CD1c-positive myeloid dendritic cell (primary cell): ENCODE measurements around the gene GPNMB.

Experiments used
- DNase-seq: peaks from one replicate; pipeline ENCODE4 v3.0.0-alpha.2; 2016; ENCODE audit errors: extremely low spot score

GPNMB gene

DNA sequence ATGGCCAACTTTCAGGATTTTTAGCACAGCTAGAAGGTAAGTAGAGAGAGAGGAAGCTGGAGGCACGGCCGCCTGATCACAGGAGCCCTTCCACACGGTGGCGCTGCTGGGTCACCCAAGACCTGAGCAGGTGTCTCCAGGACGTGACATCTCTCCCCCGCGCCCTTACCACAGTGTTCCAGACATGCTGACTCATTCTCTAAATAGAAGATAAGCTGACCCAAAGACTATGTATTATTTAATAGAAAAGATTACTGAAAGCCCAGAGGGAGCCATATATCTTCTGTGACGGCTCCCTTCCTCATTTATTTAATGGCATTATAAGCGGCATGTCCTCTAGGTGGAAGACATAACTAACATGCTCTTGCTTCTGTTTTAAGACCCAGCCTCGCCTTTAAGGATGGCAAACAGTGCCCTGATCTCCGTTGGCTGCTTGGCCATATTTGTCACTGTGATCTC is 26.6 kb downstream of the GPNMB start:
- peak; percentile 77 for DNase-seq

DNA sequence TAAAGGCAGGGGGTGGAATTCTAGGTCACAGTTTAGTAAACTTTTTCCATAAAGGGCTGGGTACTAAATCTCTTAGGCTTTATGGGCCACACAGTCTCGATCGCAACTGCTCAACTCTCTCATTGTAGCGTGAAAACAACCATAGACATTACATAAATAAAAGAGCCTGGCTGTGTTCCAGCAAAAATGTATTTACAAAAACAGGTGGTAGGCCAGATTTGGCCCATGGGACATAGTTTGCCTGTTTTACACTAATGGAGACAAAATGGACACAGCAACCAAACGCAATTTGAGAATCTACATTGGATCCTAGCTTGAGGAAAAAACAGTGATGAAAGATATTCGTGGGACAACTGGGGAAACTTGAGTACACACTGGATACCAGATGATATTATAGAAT is 29.3 kb downstream of the GPNMB start:
- no peak for DNase-seq

DNA sequence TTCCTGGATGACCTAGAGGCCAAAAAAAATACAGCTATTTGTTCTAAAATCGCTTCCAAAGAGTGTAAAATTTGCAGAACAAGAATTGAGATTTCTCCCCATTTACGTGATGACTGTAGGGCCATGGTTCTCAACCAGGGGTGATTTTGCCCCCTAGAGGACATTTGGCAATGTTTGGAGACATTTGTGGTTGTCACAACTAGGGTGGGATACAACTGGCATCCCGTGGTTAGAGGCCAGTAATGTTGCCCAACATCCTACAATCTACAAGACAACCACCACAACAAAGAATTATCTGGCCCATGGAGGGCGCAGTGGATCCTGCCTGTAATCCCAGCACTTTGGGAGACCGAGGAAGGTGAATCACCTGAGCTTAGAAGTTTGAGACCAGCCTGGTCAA is 29.8 kb downstream of the GPNMB start:
- DNase-seq, result no peak

DNA sequence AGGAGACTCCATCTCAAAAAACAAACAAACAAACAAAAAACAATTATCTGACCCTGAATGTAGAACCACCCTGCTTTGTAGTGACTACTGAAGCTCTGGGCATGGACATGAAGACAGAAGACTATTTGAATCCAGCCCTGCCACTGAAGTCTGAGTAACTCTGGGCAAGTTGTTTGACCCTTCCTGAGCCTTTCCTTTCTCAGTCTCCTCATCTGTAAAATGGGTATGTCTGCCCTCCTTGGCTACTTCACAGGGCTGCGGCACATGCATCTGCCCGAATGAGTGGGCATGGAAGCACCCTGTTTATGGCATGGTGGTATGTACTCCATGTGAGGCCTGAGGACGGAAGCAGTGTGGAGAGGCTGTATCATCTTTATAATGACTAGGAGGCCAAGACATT is 30.4 kb downstream of the GPNMB start:
- no peak for DNase-seq

DNA sequence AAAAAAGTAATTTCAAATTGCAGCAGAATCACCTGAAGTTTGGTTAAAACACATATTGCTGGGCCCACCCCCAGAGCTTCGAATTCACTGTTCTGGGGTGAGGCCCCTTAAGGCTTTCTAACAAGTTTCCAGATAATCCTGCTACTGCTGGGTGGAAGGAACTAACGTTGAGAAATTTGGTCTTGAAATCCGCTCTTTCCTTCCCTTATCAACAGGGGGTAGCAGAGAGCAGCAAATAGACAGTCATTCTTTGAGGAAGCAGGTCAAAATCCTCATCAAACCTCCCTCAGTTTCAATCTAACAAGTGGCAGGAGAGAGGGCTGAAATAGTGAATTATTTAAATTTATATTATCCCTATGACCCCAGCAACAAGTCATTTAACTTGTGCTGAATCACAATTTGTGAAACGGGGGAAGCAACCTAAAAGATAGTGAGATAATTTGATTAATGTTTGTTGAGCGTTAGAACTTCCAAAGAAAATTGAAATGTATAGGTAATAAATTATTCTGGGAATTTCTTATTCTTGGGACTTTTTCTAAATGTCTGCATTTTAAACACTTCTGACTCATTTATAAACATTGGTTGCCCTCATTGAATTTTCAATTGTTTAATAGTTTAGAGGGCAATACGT is 30.9 kb downstream of the GPNMB start:
- DNase-seq, result peak; percentile 72

DNA sequence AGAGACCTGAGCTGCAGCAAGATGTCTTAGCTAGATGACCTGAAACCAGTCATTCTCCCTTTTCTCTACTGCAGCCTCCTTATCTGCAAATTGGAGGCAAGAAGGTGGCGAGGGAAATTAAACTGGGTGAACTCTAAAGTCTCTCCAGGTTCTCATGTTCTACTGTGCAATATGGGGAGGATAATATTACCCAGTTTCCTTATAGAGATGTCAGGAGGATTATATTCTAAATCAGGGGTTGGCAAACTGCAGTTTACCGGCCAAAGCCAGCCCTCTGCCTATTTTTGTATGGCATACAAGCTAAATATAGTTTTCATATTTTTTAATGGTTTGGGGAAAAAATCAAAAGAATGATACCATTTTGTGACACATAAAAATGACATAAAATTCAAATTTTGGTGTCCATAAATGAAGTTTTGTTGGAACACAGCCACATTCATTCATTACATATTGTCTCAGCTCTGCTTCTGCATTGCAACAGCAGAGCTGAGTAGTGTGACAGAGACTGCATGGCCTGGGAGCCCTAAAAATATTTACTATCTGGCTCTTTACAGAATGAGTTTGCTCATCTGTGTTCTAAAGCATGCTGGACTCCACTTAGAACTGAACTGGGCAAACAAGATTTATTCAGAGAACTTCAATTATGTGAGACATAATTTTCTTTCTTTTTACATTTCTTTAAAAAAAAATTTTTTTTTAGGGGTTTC is 33.4 kb downstream of the GPNMB start:
- DNase-seq, result no peak

DNA sequence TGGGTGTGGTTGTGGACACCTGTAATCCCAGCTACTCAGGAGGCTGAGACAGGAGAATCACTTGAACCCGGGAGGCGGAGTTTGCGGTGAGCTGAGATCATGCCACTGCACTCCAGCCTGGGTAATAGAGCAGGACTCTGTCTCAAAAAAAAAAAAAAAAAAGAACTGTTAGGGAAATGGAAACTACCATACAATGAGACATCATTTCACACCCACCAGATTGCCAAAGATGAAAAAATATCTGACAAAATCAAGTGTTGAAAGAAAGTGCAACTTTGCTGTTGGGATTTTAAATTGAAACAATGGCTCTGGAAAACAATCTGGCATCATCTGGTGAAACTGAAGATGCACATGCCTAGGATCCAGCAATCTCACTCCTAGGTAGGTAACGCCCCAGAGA is 36.5 kb downstream of the GPNMB start:
- DNase-seq, result no peak

DNA sequence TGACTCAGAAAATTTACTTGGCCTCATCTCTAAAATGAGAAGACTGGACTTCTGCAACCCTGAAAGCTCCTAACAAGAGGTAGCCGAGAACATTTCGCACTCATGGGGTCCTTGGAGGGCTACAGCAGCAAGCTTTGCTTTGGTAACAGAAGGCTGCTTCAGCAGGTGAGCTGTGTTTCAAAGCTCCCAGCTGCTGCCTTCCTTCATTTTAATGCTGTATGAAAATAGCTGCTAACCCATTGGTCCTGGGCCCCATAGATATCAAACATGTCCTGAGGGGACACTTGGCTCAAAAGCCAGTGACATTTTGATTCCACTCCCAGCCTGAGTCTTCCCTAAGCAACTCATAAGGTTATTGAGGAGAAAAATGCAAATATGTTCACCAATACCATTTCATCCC is 38.3 kb downstream of the GPNMB start:
- DNase-seq, result no peak

DNA sequence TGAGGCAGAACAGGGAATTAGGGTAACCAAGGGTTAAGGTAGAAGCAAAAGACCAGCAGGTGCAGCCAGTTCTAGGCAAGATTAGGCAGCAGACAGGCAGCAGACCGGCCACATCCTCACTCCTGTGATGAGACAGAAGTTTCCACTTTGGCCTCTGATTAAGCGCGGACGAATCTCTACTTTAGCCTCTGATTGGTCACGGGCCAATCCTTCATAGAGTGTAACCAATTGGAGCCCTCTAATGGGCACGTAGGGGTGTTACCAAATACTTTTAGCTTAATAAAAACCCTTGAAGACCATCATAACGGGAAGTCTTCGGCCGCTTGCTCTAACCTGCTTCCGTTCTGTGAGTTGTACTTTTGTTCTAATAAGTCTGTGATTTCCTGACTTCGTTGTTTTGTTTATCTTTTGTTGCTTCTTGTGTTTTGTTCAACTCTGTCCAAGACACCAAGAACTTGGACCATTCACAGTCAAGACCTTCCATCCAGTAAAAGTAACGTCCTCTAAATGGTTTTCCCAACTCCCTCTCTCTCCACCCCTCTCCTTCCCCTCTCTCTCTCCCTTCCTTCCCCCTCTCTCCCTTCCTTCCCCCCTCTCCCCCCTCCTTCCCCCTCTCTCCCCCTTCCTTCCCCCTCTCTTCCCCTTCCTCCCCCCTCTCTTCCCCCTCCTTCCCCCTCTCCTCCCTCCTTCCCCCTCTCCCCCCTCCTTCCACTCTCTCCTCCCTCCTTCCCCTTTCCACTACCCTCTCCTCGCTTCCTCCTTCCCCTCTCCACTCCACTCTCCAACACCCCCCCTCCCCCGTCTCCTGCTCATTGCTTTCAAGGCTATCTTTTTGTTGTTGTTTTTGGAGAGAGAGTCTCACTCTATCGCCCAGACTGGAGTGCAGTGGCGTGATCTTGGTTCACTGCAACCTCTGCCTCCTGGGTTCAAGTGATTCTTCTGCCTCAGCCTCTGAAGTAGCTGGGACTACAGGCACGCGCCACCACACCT is 39.4 kb downstream of the GPNMB start:
- DNase-seq, result no peak

DNA sequence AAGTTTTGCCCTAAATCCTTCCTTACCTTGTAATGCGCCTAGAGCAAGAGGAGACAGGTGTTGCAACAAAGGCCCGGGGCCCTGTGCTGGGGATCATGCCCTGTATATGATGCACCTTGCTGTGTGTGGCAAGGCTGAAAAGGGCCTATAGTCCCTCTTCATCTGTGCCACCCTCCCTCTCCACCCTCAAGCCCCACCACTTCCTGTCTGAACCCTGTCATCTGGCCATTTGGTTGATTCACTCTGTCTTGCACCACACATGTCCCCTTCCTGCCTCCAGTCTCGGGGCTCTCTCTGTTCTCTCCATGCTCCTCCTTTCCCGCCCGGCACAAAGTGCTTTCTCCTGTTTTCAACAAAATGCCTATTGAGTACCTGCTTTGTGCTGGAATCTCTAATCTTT is 41.0 kb downstream of the GPNMB start:
- DNase-seq, result no peak

DNA sequence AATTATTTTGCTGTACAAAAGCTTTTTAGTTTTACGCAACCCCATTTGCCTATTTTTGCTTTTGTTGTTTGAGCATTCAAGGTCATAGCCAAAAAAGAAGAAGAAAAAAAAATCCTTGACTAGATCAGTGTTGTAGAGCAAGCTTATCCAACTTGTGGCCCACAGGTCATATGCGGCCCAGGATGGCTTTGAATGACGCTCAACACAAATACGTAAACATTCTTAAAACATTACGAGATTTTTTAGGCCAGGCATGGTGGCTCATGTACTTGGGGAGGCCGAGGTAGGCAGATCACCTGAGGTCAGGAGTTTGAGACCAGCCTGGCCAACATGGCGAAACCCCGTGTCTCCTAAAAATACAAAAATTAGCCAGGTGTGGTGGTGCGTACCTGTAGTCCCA is 44.4 kb downstream of the GPNMB start:
- DNase-seq, result no peak

DNA sequence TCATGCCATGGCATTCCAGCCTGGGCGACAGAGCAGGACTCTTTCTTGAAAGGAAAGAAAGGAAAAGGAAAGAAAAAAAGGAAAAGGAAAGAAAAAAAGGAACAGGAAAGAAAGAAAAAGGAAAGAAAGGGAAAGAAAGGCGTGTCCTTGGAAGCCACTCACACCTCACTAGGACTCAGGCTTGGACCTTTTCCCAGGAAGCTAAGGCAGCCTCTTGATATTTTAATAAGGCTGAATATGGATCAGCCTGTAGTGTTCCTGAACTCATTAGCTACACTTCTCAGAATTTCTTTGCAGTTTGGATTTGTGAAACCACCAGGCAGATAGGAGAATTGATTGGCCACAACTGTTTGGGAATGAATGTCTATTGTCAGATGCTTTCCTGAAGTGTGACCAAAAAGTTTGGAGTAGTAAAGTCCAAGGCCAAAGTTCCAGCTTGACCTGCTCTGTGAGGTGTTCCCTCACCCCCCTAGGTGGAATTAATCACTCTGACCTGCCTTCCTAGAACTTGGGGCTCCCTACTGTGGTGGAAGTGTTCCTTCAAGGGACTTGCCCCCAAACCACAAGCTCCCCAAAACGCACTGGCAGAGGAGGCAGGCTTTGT is 45.5 kb downstream of the GPNMB start:
- DNase-seq, result no peak

DNA sequence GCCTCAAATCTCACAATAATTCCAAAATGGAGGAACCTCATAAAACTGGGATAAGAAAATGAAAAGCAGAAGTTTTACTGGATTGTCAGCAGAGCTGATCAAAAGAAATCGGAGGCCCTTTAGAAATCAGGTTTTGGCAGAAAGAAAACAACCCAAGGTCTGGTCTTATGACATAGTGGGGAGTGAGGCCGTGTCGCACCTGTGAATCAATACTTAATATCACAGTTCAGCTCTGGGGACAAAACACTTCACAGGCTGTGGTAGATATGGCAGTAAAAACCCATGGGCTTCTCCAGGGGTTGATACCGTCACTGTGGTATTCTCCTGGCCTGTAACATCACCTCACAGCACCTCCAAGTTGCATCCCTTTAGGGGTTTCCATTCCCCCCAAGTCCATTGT is 46.0 kb downstream of the GPNMB start:
- no peak for DNase-seq

DNA sequence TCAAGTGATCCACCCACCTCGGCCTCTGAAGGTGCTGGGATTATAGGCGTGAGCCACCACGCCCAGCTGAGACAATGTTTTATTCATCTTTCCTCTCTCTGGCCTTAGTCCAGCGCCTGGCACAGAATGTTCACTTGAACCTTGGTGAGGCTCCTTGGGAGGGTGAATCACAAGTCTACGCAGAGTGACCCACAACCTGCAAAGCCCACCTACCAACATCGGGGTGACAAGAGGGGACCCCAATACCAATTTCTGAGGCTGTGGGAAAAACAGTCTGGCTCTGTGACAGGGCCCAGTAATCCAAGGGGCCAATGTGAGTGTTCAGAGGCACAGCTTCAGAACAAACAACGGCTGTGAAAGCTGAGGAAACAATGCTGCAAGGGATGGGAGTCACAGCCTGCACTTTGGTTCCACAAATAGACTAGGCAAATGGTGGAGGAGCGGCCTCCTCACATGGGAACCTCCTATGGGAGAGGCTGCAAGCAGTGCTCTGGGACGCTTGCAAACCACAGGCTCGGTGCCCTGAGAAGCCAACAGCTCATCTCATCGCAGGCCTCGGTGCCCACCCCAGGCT is 47.0 kb downstream of the GPNMB start:
- no peak for DNase-seq

DNA sequence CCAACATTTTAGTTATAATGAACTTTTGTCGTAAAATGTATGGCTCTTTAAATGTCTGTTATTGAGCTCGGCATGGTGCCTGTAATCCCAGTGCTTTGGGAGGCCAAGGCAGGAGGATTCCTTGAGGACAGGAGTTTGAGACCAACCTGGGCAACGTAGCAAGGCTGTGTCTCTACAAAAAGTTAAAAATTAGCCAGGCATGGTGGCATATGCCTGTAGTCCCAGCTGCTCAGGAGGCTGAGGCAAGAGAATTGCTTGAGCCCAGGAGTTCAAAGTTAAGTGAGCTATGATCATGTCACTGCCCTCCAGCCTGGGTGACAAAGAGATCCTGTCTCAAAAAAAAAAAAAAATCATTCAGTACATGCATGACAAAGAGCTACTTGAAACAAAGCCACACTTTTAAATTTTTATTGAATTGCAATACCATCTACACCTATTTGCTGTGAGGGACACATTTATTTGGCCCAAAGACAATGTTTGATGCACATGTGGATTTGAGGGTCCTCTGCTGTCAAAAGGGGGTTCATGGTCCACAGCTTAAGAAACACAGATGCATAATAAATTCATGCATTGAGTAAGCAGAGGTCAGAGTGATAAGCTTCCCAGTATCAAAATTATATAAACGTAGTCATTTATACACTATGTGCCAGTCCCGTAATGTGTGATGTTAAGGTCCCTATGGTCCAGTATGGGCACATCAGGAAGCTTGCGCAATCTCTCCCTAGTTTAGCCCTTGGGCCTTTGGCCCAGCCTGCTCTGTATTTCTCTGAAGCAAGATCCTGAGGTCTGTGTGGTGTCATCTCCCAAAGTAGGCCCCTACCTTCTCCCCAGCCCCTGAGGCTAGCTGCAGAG is 48.2 kb downstream of the GPNMB start:
- peak; percentile 7 for DNase-seq

DNA sequence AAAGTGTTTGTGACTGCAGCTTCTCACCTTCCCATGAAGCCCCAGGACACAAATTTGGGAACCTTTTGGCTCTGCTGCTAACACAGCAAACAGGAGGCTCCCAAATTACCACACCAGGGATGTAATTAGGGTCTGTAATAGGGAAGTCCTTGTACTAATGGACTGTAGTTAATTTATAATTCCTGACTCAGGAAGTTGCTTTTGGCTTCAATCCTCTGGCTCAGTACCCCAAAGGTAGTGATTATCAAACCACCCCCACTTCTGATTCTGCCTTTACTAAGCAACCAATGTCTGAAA is 48.8 kb downstream of the GPNMB start:
- DNase-seq, result no peak

DNA sequence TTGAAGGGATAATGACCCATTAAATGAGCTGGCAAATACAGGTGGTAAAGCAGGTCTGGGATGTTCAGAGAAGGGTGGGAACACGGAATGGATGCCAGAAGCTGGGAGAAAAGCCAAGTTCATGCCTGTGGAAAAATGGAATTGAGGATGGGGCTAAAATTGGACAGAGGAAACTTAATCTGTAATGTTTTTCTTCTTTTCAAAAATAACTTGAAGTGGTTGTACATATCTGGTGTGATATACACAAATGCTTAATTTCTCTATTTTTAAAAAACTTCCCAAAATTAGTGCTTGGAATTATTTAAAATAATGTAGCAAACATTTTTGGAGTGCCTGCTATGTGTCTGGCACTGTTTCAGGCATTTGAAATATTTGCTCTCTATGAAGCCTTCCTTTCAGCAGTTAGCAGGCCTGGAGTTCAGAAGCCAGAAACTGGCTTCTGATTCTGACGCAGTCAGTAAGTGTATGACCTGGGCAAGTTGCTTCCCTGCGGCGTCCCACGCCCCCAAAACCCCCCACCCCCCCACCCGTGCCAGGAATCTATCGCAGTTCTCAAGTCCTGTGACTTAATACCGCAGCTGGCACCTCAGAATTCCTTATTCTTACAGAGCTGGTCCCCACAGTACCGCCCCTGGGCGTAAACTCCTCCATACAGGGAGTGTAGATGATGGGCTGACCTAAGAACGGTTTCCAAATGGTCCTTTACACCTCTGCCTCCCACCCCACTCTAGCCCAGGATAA is 51.7 kb downstream of the GPNMB start:
- DNase-seq, result no peak

DNA sequence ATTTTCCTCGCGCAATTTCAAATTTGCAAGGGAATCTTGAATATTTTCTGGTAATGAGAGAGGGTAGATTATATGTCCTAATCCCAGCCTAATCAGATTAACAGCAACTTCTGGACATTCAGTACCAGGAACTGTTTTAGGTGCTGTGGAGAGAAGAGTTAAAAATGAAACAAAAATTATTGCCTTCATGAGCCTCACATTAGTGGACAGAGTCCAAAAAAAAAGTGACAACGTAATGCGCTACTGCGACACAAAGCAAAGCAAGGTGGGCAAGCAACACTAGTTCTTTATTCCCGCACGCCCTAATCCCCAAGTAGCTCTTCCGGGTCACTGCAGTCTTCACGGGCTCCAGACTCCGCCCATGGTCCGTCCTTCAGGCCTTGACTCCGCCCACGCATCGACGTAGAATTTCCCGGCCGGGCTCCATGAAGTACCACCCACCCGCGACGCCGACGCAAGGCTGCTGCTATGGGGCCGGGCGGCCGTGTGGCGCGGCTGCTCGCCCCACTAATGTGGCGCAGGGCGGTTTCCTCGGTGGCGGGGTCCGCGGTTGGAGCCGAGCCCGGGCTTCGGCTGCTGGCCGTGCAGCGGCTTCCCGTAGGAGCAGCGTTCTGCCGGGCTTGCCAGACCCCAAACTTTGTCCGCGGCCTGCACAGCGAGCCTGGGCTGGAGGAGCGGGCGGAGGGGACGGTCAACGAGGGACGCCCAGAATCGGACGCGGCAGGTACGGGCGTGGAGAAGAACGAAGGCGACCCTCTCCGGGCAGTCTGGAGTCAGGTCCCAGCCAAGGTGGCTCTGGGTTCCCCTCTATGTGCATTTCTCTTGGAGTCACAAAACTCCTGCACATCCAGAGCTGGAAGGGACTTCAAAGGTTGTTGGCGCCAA is 52.6 kb downstream of the GPNMB start, which contains the start of gene MALSU1:
MALSU1 (plus strand) TSS at position 455 of the 885 bp plus-strand sequence; CDS start at position 469, 14 bp downstream.
- peak; percentile 100 for DNase-seq

DNA sequence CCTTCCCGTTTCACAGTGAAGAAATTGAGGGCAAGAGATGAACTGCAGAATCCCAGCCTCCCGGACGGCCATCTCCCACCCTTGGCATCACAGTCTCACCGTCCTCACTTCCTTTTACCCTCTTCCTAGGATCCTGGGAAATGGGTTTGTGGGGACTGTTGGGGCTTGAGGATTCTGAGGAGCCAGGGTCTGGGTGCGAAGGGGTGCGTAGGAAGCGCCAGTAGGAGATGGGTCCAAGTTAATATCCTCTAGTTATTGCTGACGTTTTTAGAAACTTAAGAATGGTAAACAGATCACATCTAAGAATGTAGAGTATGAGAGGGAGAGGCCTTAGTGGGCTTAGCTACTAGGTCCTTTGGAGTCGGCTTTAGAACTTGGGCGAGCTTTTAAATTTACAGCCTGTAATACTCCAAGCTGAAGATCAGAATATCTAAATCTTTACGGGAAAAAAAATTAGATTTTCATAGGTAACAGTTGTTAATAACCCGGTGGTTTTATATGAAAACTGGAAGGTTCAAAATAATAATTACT is 53.3 kb downstream of the GPNMB start:
- no peak for DNase-seq
